ENCODE results near the gene CIB1. TPM values are rescaled to one million over a fixed set of nuclear protein-coding genes. Genes with fewer than 3 reads are reported as not detected.

CIB1 gene
- total and polyA plus RNA-seq, 4 donors: 11.5 to 32.9 (median 29.0) TPM

DNA sequence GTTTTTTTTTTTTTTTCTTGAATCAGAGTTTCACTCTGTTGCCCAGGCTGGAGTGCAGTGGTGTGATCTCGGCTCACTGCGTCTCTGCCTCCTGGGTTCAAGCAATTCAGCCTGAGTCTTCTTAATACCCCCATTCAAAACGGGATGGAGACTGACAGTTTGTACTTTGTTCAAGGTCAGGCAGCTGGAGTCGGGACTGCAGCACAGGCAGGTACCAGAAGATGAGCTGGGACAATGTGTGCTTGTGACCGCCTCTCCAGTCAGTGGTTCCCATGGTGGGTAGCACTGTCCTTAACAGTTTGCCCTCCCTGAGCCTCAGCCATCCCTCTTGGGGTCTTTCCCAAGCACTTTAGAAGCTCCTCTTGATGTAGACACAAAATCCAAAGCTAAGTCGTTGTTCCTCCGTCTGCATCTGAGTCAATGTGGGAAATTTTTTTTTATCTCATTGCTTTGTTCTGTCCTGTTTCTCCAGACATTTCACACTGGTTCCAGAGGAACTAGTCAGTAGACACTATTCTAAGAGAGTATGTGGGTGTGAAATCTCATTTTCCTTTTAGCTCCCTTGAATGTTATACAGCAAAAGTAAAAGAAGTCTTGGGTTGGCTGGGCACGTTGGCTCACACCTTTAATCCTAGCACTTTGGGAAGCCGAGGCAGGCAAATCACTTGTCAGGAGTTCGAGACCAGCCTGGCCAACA lies 10.3 kb upstream of the CIB1 start:
- Histone ChIP-seq H3K4me3 (ENCODE audit: low read depth, low read length) (no peak overlapping the region), H3K27ac (ENCODE audit: low read depth, low read length) (no peak overlapping the region), H3K9me3 (ENCODE audit: control insufficient read depth, insufficient read depth, low read length) (no peaks in the 10 kb centered on the region), H3K4me1 (ENCODE audit: control insufficient read depth, insufficient read depth, low read length) (peaks cover 4% of the 10 kb centered on the region), H3K27me3 (ENCODE audit: control insufficient read depth, insufficient read depth, low read length) (no peaks in the 10 kb centered on the region), H3K36me3 (ENCODE audit: control insufficient read depth, insufficient read depth, low read length) (peaks cover 25% of the 10 kb centered on the region)
- 85% methylated on average over 6 of the region's 10 CpGs for WGBS (ENCODE audit: insufficient coverage)
- no peak for DNase-seq (ENCODE audit: low read depth in 4 of 6, low spot score in 6 of 6)

DNA sequence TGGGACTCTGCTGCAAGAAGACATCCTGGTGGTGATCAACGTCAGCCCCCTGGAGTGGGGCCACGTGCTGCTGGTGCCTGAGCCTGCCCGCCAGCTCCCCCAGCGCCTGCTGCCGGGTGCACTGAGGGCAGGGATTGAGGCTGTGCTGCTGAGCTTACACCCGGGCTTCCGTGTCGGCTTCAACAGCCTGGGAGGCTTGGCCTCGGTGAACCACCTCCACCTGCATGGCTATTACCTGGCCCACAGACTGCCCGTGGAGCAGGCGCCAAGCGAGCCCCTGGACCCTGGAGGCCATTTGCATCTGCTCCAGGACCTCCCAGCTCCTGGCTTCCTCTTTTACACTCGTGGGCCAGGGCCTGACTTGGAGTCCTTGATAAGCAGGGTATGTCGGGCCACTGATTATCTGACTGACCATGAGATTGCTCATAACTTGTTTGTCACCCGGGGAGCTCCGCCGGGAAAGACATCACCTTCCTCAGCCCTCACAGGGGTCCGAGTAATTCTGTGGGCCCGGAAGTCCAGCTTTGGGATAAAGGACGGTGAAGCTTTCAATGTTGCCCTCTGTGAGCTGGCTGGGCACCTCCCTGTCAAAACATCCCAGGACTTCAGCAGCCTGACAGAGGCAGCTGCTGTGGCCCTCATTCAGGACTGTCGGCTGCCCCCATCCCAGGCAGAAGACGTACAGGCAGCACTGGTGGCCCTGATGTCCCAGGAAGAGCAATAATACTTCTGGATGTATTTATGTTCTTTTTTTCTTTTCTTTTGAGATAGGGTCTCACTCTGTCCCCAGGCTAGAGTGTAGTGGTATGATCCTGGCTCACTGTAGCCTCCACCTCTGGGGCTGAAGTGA lies 7.8 kb upstream of the CIB1 start:
- H3K9me3 ChIP-seq (ENCODE audit: control insufficient read depth, insufficient read depth, low read length): no peaks in the 10 kb centered on the region
- peaks cover 39% of the 10 kb centered on the region for H3K36me3 ChIP-seq (ENCODE audit: control insufficient read depth, insufficient read depth, low read length)
- H3K4me3 ChIP-seq (ENCODE audit: low read depth, low read length): no peak overlapping the region
- 90% methylated on average over 21 of the region's 22 CpGs for WGBS (ENCODE audit: insufficient coverage)
- no peak overlapping the region for H3K27ac ChIP-seq (ENCODE audit: low read depth, low read length)
- no peaks in the 10 kb centered on the region for H3K27me3 ChIP-seq (ENCODE audit: control insufficient read depth, insufficient read depth, low read length)
- H3K4me1 ChIP-seq (ENCODE audit: control insufficient read depth, insufficient read depth, low read length): no peaks in the 10 kb centered on the region
- DNase-seq (ENCODE audit: low read depth in 4 of 6, low spot score in 6 of 6): no peak

DNA sequence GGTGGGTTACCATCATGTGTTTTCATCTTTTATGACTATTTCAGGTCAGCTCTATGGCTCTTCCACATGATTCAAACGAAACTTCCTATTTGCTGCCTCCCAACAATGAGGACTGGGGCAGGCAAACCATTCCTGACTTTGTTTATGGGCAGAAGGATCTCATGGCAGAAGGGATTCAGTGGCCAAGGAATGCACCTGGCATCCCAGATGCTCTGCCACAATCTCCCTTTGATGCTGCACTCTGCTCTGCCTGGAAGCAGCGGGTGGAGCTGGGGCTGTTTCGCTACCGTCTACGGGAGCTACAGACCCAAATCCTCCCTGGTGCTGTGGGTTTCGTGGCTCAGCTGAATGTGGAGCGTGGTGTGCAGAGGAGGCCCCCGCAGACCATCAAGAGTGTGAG lies 7.1 kb upstream of the CIB1 start:
- Histone ChIP-seq H3K27me3 (ENCODE audit: control insufficient read depth, insufficient read depth, low read length) (no peaks in the 10 kb centered on the region), H3K4me1 (ENCODE audit: control insufficient read depth, insufficient read depth, low read length) (no peaks in the 10 kb centered on the region)

DNA sequence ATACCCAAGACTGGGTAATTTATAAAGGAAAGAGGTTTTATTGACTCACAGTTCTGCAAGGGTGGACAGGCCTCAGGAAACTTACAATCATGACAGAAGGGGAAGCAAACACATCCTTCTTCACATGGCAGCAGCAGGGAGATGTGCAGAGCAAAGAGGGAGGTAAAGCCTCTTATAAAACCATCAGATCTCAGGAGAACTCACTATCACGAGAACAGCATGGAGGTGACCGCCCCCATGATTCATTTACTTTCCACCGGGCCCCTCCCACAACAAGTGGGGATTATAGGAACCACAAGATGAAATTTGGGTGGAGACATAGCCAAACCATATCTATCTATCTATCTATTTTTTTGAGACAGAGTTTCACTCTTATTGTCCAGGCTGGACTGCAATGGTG lies 5.6 kb upstream of the CIB1 start:
- H3K27me3 ChIP-seq (ENCODE audit: control insufficient read depth, insufficient read depth, low read length): no peaks in the 10 kb centered on the region
- no peaks in the 10 kb centered on the region for H3K9me3 ChIP-seq (ENCODE audit: control insufficient read depth, insufficient read depth, low read length)
- H3K4me1 ChIP-seq (ENCODE audit: control insufficient read depth, insufficient read depth, low read length): peaks cover 3% of the 10 kb centered on the region
- H3K4me3 ChIP-seq (ENCODE audit: low read depth, low read length): no peak overlapping the region
- peaks cover 42% of the 10 kb centered on the region for H3K36me3 ChIP-seq (ENCODE audit: control insufficient read depth, insufficient read depth, low read length)
- H3K27ac ChIP-seq (ENCODE audit: low read depth, low read length): no peak overlapping the region
- no CpG with 5 or more reads among the region's 3 CpGs for whole genome bisulfite sequencing (ENCODE audit: insufficient coverage)
- DNase-seq (ENCODE audit: low read depth in 4 of 6, low spot score in 6 of 6): no peak

More for the DNA sequence above, 7.1 kb upstream of the CIB1 start:
- Histone ChIP-seq H3K36me3 (ENCODE audit: control insufficient read depth, insufficient read depth, low read length) (peaks cover 42% of the 10 kb centered on the region), H3K9me3 (ENCODE audit: control insufficient read depth, insufficient read depth, low read length) (no peaks in the 10 kb centered on the region), H3K4me3 (ENCODE audit: low read depth, low read length) (no peak overlapping the region), H3K27ac (ENCODE audit: low read depth, low read length) (no peak overlapping the region)
- no peak for DNase-seq (ENCODE audit: low read depth in 4 of 6, low spot score in 6 of 6)
- 85% methylated on average over 8 of the region's 8 CpGs for WGBS (ENCODE audit: insufficient coverage)

DNA sequence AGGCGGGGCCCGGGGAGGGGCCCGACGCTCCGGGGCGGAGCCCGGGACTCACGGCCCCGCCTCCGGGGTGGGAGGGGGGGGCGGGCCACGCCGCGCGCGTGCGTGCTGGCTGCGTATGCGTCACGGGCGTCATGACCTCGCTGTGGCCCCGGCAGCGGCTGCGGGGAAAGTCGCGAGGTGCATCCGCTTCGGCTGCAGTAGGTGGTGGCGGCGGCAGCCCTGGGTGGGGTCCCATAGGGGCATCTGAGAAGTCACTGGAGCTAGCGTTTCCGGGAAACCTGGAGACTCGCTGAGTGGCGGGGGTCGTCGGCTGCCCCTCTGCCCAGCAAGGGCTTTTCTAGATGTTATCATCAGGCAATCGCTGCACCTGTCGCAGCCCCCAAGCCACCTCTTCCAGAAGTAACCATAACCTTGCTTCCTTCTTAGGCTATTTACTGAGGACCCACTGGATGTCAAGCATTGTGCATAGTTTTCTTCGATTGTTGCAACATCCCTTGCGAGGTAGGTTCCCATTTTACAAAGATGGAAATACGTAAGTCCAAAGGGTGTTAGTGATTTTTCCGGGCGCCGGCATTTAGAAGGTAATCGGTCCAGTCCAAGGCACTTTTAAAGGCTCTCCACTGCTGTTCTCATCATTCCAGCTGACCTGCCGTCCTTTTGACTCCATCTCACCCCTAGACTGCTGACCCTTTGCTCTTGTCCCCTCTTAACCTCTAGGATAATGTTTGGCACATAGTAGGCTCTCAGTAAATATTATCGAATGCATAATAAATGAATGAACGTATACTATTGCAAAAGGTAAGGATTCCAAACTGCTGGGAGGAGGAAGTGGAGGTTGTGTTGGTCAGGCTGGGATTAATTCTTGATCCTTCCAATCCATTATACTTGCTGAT lies 601 bp upstream of the CIB1 start, which contains the start of gene GDPGP1:
GDPGP1 (plus strand) TSS at position 114 of the 893 bp plus-strand sequence. CDS start 6,700 bp downstream, outside the sequence.
- 5% methylated on average over 47 of the region's 49 CpGs for WGBS (ENCODE audit: insufficient coverage)
- H3K4me1 ChIP-seq (ENCODE audit: control insufficient read depth, insufficient read depth, low read length): peaks cover 27% of the 10 kb centered on the region
- DNase-seq (ENCODE audit: low read depth in 4 of 6, low spot score in 6 of 6): peak in 2 of 6 donors; percentile 90 to 95

DNA sequence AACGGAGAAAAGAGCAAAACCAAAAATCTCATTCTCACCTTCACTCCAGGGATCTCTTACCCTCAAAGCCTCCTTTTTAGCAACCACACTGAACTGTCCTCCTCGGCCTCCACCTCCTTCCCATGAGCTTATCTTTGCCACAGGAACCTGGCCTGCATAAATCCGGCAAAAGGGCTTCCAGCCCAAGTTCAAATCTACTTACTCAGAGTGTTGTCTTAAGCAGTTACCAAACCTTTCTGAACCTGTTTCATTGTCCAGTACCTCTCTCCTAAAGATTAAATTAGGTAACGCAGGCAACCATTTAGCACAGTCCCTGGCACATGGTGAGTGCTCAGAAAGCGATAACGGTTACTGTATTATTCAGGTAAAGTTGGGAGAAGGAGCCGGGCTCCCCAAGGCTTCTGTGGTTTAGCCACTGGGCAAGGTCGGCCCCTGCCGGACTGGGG lies 777 bp downstream of the CIB1 start:
- peak in 1 of 6 donors; percentile 45 for DNase-seq (ENCODE audit: low read depth in 4 of 6, low spot score in 6 of 6)
- 16% methylated on average over 8 of the region's 9 CpGs for WGBS (ENCODE audit: insufficient coverage)
- Histone ChIP-seq H3K27ac (ENCODE audit: low read depth, low read length) (no peak overlapping the region), H3K27me3 (ENCODE audit: control insufficient read depth, insufficient read depth, low read length) (no peaks in the 10 kb centered on the region), H3K4me3 (ENCODE audit: low read depth, low read length) (peak overlapping the region; percentile 74), H3K9me3 (ENCODE audit: control insufficient read depth, insufficient read depth, low read length) (no peaks in the 10 kb centered on the region), H3K4me1 (ENCODE audit: control insufficient read depth, insufficient read depth, low read length) (peaks cover 27% of the 10 kb centered on the region), H3K36me3 (ENCODE audit: control insufficient read depth, insufficient read depth, low read length) (peaks cover 47% of the 10 kb centered on the region)

More for the DNA sequence above, 601 bp upstream of the CIB1 start, which contains the start of gene GDPGP1:
- H3K27ac ChIP-seq (ENCODE audit: low read depth, low read length): peak within 1 kb of the TSS; percentile 78
- H3K9me3 ChIP-seq (ENCODE audit: control insufficient read depth, insufficient read depth, low read length): no peaks in the 10 kb centered on the region
- H3K4me3 ChIP-seq (ENCODE audit: low read depth, low read length): peak within 1 kb of the TSS; percentile 88
- H3K36me3 ChIP-seq (ENCODE audit: control insufficient read depth, insufficient read depth, low read length): peaks cover 40% of the 10 kb centered on the region
- H3K27me3 ChIP-seq (ENCODE audit: control insufficient read depth, insufficient read depth, low read length): no peaks in the 10 kb centered on the region

DNA sequence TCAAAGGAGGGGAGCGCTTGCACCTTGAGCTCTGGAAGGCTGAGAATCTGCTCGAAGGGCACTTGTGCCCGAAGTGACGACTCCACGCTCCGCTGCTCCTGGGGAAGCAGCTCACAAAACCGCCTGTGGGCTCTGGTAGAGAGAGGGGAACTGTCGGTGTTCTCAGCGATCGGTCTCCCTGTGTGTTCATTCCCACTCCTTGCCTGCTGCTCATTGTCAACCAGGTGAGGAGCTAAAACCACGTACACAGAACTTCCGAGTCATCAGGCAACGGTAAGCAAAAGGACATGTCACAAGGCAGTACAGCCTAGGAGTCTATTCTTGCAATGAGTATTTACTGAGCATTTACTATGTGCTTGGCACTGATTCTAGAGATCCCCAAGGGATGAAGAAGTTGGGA lies 1.5 kb downstream of the CIB1 start:
- H3K36me3 ChIP-seq (ENCODE audit: control insufficient read depth, insufficient read depth, low read length): peaks cover 50% of the 10 kb centered on the region
- peaks cover 27% of the 10 kb centered on the region for H3K4me1 ChIP-seq (ENCODE audit: control insufficient read depth, insufficient read depth, low read length)
- DNase-seq (ENCODE audit: low read depth in 4 of 6, low spot score in 6 of 6): no peak
- no peak overlapping the region for H3K27ac ChIP-seq (ENCODE audit: low read depth, low read length)
- no peak overlapping the region for H3K4me3 ChIP-seq (ENCODE audit: low read depth, low read length)
- H3K9me3 ChIP-seq (ENCODE audit: control insufficient read depth, insufficient read depth, low read length): no peaks in the 10 kb centered on the region
- H3K27me3 ChIP-seq (ENCODE audit: control insufficient read depth, insufficient read depth, low read length): no peaks in the 10 kb centered on the region
- 83% methylated on average over 10 of the region's 13 CpGs for WGBS (ENCODE audit: insufficient coverage)

DNA sequence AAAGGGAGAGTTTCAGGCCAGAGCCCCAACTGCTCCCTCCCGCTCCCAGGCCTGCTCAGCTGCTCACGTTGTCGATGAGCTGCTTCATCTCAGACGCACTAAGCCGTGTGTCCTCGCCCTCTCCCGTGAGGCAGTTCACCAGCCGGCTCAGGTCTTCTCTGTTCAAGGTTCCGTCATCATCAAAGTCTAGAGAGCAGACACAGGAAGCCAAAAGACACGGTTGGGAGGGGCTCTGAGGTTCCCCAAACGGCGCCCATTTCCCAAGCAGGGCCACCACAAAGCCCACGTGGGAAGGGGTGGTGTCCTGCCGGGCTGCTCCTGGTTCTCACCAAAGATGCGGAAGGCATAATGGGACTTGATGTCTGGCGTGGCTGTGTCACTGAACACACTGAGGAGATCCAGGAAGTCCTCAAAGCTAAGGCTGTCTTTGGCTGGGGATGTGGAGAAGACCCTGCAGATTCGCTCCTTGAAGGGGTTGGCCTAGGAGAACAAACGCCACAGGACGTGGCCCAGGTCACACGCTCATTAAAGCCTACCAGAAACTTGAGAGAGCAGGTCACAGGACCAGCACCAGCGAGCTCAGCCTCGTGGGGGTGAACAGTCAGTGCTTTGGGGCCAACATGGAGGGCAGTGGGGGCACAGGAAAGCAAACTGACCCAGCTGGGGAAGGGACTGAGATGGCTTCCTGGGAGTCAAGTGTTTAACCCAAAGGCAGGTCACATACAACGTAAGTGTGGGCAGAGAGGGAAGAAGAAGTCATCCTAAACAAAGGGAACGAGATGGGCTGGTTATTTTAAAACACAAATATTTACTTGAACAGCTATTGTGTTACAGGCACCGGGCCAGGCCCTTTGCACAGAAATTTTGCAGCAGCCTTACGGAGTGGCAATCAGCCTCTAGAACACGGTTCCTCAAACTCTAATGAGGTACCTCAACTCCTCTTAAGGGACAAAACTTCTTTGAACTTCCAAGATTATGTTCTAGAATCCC lies 2.4 kb downstream of the CIB1 start:
- Histone ChIP-seq H3K9me3 (ENCODE audit: control insufficient read depth, insufficient read depth, low read length) (no peaks in the 10 kb centered on the region), H3K4me1 (ENCODE audit: control insufficient read depth, insufficient read depth, low read length) (peaks cover 27% of the 10 kb centered on the region), H3K4me3 (ENCODE audit: low read depth, low read length) (no peak overlapping the region), H3K36me3 (ENCODE audit: control insufficient read depth, insufficient read depth, low read length) (peaks cover 50% of the 10 kb centered on the region), H3K27ac (ENCODE audit: low read depth, low read length) (no peak overlapping the region), H3K27me3 (ENCODE audit: control insufficient read depth, insufficient read depth, low read length) (no peaks in the 10 kb centered on the region)
- DNase-seq (ENCODE audit: low read depth in 4 of 6, low spot score in 6 of 6): no peak
- 81% methylated on average over 25 of the region's 27 CpGs for WGBS (ENCODE audit: insufficient coverage)

All from spinal cord (tissue), 10 donors.